B cell (primary cell): ENCODE results near the gene KRT6B. TPM values are rescaled to one million over a fixed set of nuclear protein-coding genes. Genes with fewer than 3 reads are reported as not detected.

ENCODE experiments used
- ATAC-seq: fragments of 200-7000 bp; cut with Tn5 transposase; one replicate; pipeline ENCODE4 v1.10.0; 2021; ENCODE audit warnings: low read depth, mild to moderate bottlenecking, moderate number of reproducible peaks, moderate library complexity
- CTCF ChIA-PET: fragments of 350-600 bp; sonication (Branson Sonifier 250); formaldehyde crosslinking; loops from one replicate; lab custom pipeline; 2021; ENCODE audit warnings: antibody characterized with exemption, inconsistent platforms; lab: Charles Lee
- POLR2A ChIA-PET: fragments of 350-600 bp; sonication (Branson Sonifier 250); formaldehyde crosslinking; loops from one replicate; lab custom pipeline; 2021; ENCODE audit warnings: antibody characterized with exemption; lab: Charles Lee
- DNase-seq: peaks from one replicate; pipeline ENCODE4 v3.0.0; 2013
- H2AFZ ChIP-seq: 2 replicates; pipeline ENCODE4 v1.6.1; 2012; ENCODE audit warnings: mild to moderate bottlenecking, low read depth, low read length; ENCODE audit not compliant: insufficient read depth, poor library complexity, severe bottlenecking
- H3K27ac ChIP-seq, 2 donors: 1 replicate in 1 of 2; 2 replicates in 1 of 2; pipeline ENCODE4 v1.5.1; 2012 to 2013; ENCODE audit warnings: low read length in 2 of 2, mild to moderate bottlenecking in 2 of 2, moderate library complexity in 1 of 2
- H3K27me3 ChIP-seq, 4 experiments: fragments of 200-600 bp in 1 of 4; sonication (generic) in 1 of 4; replicated peaks in 1 of 4; 1 replicate in 2 of 4; 2 replicates in 2 of 4; pipeline versions ENCODE4 v1.6.1 to v1.7.0; 2013 to 2016; ENCODE audit warnings: low read length in 3 of 4, mild to moderate bottlenecking in 2 of 4, mixed read lengths in 1 of 4, moderate library complexity in 1 of 4; ENCODE audit not compliant: insufficient read depth in 4 of 4, control insufficient read depth in 3 of 4; ENCODE audit errors: control extremely low read depth in 1 of 4
- H3K36me3 ChIP-seq, 2 experiments: replicated peaks in 1 of 2; 1 replicate in 1 of 2; 2 replicates in 1 of 2; pipeline versions ENCODE4 v1.6.1 to v1.7.1; 2013; ENCODE audit warnings: low read length in 1 of 2; ENCODE audit not compliant: insufficient read depth in 2 of 2, control insufficient read depth in 1 of 2; ENCODE audit errors: control extremely low read depth in 1 of 2, extremely low read depth in 1 of 2
- H3K4me1 ChIP-seq, 2 donors: fragments of 200-600 bp in 1 of 2; sonication (generic) in 1 of 2; 1 replicate in 1 of 2; 2 replicates in 1 of 2; pipeline versions ENCODE4 v1.5.1 to v1.6.1; 2013 to 2017; ENCODE audit warnings: low read length in 2 of 2; ENCODE audit not compliant: control insufficient read depth in 2 of 2, insufficient read depth in 2 of 2
- H3K4me2 ChIP-seq: replicated peaks from 2 replicates; pipeline ENCODE3; 2012; ENCODE audit warnings: mild to moderate bottlenecking, low read depth, low read length; ENCODE audit not compliant: poor library complexity, severe bottlenecking
- H3K4me3 ChIP-seq, 5 experiments: fragments of 200-600 bp in 1 of 5; sonication (generic) in 1 of 5; 1 replicate in 3 of 5; 2 replicates in 2 of 5; pipeline versions ENCODE4 v1.5.1 to v1.7.0; 2011 to 2016; ENCODE audit warnings: low read length in 4 of 5, mild to moderate bottlenecking in 4 of 5, low read depth in 2 of 5, control low read depth in 1 of 5, moderate library complexity in 1 of 5; ENCODE audit not compliant: insufficient read depth in 1 of 5; ENCODE audit errors: control extremely low read depth in 1 of 5, extremely low read depth in 1 of 5
- H3K79me2 ChIP-seq: fragments of 200-600 bp; sonication (generic); one replicate; pipeline ENCODE4 v1.6.0; 2016; ENCODE audit warnings: low read length; ENCODE audit not compliant: control insufficient read depth, insufficient read depth
- H3K9ac ChIP-seq: fragments of 200-600 bp; sonication (generic); 2 replicates; pipeline ENCODE4 v1.6.1; 2017; ENCODE audit warnings: mild to moderate bottlenecking, low read length, moderate library complexity
- H3K9me3 ChIP-seq, 3 donors: one replicate each; pipeline versions ENCODE4 v1.6.1 to v1.7.1; 2013; ENCODE audit warnings: low read length in 2 of 3; ENCODE audit not compliant: control insufficient read depth in 2 of 3, insufficient read depth in 1 of 3; ENCODE audit errors: control extremely low read depth in 1 of 3
- H4K20me1 ChIP-seq: 2 replicates; pipeline ENCODE4 v1.6.0; 2012; ENCODE audit warnings: mild to moderate bottlenecking, low read length; ENCODE audit not compliant: insufficient read depth, control insufficient read depth, poor library complexity, severe bottlenecking
- H3K27ac Mint-ChIP-seq: one replicate; pipeline ENCODE4 v1.8.0; 2021; ENCODE audit warnings: mixed read lengths
- H3K27me3 Mint-ChIP-seq: one replicate; pipeline ENCODE4 v1.8.0; 2021; ENCODE audit warnings: mixed read lengths
- H3K4me1 Mint-ChIP-seq: one replicate; pipeline ENCODE4 v1.8.0; 2021; ENCODE audit warnings: mixed read lengths
- H3K4me3 Mint-ChIP-seq: one replicate; pipeline ENCODE4 v1.8.0; 2021; ENCODE audit warnings: mixed read lengths
- H3K9me3 Mint-ChIP-seq: one replicate; pipeline ENCODE4 v1.8.0; 2022; ENCODE audit warnings: mixed read lengths; ENCODE audit not compliant: insufficient read depth
- EZH2 ChIP-seq: IDR thresholded peaks from 2 replicates; pipeline ENCODE4 v1.6.1; 2012; ENCODE audit warnings: borderline replicate concordance, low read depth, mild to moderate bottlenecking, moderate library complexity, low read length; ENCODE audit not compliant: insufficient read depth, poor library complexity, severe bottlenecking
- WGBS: methylation state at CpG from one replicate; pipeline ENCODE4 v1.1.5; 2013; ENCODE audit warnings: missing lambda C conversion rate; ENCODE audit not compliant: insufficient coverage; 5-methylcytosine and 5-hydroxymethylcytosine counted together
- intact Hi-C: fragments of 100-400 bp; cut with micrococcal nuclease; formaldehyde crosslinking; loops from one replicate; pipeline ENCODE4 v1.10.0; 2022
- polyA plus RNA-seq: library from polyadenylated mRNA; depleted of rRNA; stranded (reverse); fragments of >200 nt; gene quantifications from 2 replicates; pipeline ENCODE4 v1.2.3, GENCODE V29; 2012
- total RNA-seq, 2 donors: library from RNA; stranded (reverse); fragments of 120-200 nt in 1 of 2; gene quantifications; 1 replicate in 1 of 2; 2 replicates in 1 of 2; pipeline versions ENCODE4 v1.2.3 to v1.2.4, GENCODE V29; 2013 to 2022
- TF ChIP-seq, protein P1 (sequence below): fragments of 200-600 bp; IDR thresholded peaks from one replicate; pipeline ENCODE4 v1.8.0; 2022; ENCODE audit warnings: antibody characterized with exemption, mild to moderate bottlenecking

KRT6B gene
- total and polyA plus RNA-seq, 2 donors (not counting 1 experiment from before 2014, with no cell fraction given): not detected

DNA sequence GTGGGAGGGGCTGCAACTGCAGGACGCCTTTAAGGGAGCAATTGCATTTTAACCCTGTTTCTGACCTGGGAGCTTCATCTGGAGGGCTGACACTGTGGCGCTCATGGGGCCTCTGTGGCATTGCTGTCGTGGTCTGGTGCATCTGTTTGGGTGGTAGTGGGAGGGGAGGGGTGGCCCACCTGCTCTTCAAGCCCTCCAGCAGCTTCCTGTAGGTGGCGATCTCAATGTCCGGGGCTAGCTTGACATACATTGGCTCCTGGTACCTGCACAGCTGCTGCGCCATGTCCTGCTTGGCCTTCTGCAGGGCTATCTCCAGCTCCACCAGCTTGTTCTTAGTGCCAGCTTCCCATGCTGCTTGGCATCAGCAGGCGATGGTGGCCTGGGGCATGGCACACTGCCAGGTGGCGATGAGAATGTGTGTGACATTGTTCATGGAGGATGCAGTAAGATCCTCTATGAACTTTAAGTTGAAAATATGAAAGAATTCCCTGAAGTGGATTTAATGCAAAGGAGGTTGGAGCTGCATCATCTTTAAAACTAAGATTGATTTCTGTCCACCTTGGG lies 38.1 kb downstream of the KRT6B start:
- no peak overlapping the region for H3K4me3 ChIP-seq
- H3K4me1 ChIP-seq: no peaks in the 10 kb centered on the region
- TF ChIP-seq, protein P1, sequence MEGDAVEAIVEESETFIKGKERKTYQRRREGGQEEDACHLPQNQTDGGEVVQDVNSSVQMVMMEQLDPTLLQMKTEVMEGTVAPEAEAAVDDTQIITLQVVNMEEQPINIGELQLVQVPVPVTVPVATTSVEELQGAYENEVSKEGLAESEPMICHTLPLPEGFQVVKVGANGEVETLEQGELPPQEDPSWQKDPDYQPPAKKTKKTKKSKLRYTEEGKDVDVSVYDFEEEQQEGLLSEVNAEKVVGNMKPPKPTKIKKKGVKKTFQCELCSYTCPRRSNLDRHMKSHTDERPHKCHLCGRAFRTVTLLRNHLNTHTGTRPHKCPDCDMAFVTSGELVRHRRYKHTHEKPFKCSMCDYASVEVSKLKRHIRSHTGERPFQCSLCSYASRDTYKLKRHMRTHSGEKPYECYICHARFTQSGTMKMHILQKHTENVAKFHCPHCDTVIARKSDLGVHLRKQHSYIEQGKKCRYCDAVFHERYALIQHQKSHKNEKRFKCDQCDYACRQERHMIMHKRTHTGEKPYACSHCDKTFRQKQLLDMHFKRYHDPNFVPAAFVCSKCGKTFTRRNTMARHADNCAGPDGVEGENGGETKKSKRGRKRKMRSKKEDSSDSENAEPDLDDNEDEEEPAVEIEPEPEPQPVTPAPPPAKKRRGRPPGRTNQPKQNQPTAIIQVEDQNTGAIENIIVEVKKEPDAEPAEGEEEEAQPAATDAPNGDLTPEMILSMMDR: no peak
- TF ChIP-seq EZH2: no peak
- H3K9me3 Mint-ChIP-seq: no peaks in the 10 kb centered on the region
- CTCF ChIA-PET: no interaction called here
- H3K9ac ChIP-seq: no peak overlapping the region
- WGBS: 65% methylated on average over 8 of the region's 8 CpGs
- H2AFZ ChIP-seq: no peak overlapping the region
- no peak for DNase-seq
- no peak overlapping the region for H3K4me2 ChIP-seq
- H3K27me3 ChIP-seq: no peaks in the 10 kb centered on the region
- ATAC-seq: no peak
- POLR2A ChIA-PET: no interaction called here
- no peaks in the 10 kb centered on the region for H3K79me2 ChIP-seq
- H3K27ac Mint-ChIP-seq: no peak overlapping the region
- H4K20me1 ChIP-seq: no peaks in the 10 kb centered on the region
- intact Hi-C loops: no loop called here
- no peaks in the 10 kb centered on the region for H3K4me1 Mint-ChIP-seq
- peaks cover 37% of the 10 kb centered on the region for H3K27me3 Mint-ChIP-seq
- no peaks in the 10 kb centered on the region for H3K9me3 ChIP-seq
- no peak overlapping the region for H3K4me3 Mint-ChIP-seq
- no peaks in the 10 kb centered on the region for H3K36me3 ChIP-seq
- no peak overlapping the region for H3K27ac ChIP-seq

DNA sequence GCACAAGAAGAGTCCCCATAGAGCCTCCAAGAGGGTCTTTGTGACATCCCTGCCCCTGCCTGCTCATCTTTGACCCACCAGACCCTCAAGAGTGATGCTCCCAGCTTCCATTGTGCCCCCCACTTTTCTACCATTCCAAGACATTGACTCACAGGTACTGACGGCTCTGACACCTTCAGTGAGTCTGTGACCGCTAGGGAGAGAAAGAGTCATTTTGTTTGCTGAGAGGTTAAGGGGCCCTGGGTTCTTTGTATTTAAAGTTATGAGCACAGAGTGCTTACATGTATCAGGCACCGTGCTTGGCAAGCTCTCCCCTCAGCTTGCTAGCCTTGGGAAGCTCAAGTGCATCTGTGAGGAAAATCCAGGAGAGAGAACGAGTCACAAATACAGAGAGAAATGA lies 38.7 kb downstream of the KRT6B start:
- H4K20me1 ChIP-seq: no peaks in the 10 kb centered on the region
- ATAC-seq (no peak), DNase-seq (no peak)
- no peak overlapping the region for H3K27ac ChIP-seq
- intact Hi-C loops: no loop called here
- Mint-ChIP-seq H3K4me1 (no peaks in the 10 kb centered on the region), H3K27me3 (peaks cover 37% of the 10 kb centered on the region), H3K27ac (no peak overlapping the region), H3K9me3 (no peaks in the 10 kb centered on the region), H3K4me3 (no peak overlapping the region)
- H3K36me3 ChIP-seq: no peaks in the 10 kb centered on the region
- no peak overlapping the region for H3K9ac ChIP-seq
- WGBS: 30% methylated on average over 1 of the region's 4 CpGs
- H3K4me2 ChIP-seq: no peak overlapping the region
- no peaks in the 10 kb centered on the region for H3K9me3 ChIP-seq
- H3K79me2 ChIP-seq: no peaks in the 10 kb centered on the region
- CTCF ChIA-PET: no interaction called here
- no peaks in the 10 kb centered on the region for H3K27me3 ChIP-seq
- no peak overlapping the region for H2AFZ ChIP-seq
- no peak for TF ChIP-seq EZH2
- TF ChIP-seq, protein P1: no peak
- H3K4me3 ChIP-seq: no peak overlapping the region
- POLR2A ChIA-PET: no interaction called here
- H3K4me1 ChIP-seq: no peaks in the 10 kb centered on the region
